Endothelial cell of hepatic sinusoid (primary cell): Measurements from ENCODE around the gene CDK12.

Source experiments
- in situ Hi-C: cut with HindIII; loops from 2 replicates; pipeline ENCODE4 v1.10.0; 2017; ENCODE audit warnings: low sequenced_read_pairs

CDK12 gene

DNA sequence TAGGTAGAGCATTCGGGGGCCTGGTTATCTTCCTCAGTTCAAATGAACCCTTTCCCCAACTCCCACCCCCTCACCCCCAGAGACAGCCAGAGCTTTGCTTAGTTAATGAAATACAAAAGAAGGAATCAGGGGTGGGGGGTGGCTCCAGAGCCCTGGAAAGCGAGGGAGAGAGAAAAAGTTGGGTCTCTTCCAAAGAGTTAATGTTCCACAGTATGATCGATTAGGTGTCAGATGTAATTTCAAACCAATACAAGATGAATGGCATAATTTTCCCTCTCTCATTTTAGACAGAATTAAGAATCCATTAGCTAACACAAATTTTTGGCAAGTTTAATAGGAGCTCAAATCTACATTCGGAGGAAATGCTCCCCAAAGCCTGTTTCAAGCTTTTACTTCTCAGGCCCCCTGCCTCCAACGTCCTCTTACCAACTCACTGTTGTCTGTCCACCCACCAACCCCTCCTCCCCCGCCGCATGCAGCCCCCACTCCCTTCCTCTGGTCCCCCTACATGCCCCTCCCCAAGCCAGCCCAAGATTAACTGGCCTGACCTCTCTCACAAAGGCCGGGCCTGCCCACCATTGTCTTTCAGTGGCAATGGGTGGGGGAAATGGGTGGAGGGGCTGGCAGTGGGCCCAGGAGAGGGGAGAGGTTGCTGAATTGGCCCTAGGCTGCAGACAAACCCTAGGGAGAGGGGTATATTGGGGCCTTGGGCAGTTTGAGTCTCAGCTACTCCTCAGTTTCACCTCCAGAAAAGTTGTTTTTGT is 118.2 kb downstream of the CDK12 start:
- in situ Hi-C loops: loop anchor here (5.0 kb wide), 1 partner anchor 58 kb away; the partner anchor contains the start of gene STARD3

DNA sequence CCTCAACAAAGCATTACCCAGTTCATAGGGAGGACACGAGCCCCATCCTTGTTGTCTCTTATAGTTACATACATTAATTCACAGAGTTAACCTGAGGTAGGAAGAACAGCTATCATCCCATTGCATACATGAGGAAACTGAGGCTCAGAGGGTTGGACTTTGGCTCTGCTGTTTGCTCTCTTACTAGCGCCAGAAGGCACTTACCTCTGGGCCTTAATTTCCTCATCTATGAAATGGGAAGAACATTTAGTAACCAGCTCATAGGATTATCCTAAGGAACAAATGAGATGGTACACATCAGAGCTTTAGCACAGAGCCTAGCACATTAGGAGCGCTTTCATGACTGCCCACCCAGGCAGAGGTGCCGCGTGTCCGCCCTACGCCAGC is 118.8 kb downstream of the CDK12 start:
- in situ Hi-C loops: no loop called here

DNA sequence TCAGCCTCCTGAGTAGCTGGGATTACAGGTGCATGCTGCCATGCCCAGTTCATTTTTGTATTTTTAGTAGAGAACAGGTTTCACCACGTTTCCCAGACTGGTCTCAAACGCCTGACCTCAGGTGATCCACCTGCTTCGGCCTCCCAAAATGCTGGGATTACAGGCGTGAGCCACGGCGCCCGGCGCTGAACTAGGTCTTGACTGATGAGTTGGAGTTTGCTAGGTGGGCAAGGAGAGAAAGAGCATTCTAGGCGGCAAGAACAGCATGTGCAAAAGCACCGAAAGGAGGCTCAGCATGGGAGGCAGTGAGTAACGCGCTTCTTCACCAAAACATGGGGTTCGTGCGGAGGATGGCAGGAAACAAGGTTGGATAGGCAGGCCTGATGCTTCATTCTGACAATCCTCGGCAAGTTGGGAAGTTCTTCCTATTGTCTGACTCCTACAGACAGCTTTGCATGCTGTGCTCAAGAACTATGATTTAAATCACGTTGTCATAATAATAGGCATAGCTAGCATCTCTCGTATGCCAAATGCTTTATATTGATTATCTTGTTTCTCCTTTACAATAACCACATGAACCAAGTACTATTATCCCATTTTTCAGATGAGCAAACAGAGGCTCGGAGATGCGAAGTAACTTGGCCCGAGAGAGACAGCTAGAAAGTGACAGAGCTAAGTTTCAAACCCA is 119.9 kb downstream of the CDK12 start:
- in situ Hi-C loops: no loop called here

DNA sequence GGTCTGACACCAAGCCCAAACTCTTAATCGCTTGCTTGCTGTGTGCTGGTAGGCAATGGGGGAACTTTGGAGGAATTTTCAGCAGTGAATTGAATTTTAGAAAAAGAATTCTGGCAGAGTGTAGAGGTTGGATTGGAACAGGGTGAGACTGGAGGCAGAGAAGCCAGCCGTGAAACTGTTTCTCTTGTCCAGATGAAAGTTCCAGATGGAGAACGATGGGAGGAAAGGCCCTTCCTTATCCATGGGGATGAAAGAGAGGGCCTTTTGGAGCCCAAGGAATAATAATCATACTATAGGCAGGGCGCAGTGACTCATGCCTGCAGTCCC is 120.4 kb downstream of the CDK12 start:
- in situ Hi-C loops: no loop called here

DNA sequence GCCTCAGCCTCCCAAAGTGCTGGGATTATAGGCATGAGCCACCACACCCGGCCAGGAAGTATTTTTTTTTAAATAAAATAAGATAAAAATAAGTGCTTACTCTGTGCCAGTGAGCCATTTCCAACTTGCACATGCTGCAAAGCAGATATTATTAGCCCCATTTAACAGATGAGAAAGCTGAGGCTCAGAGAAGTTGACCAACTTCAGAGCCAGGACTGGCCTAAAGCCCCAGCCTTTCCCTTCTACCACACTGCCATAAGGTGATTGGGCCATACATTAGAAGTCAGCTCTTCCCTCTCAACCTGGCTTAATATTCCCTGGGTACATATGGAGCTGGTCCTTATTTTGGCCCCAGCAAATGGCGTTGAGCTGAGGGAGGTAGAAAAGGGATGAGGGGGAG is 121.4 kb downstream of the CDK12 start:
- in situ Hi-C loops: no loop called here
